GM10266 (cell line): ENCODE results near the gene OR13J1.

Experiments
- DNase-seq: peaks from one replicate; pipeline ENCODE4 v3.0.0; 2012; ENCODE audit errors: extremely low spot score
- CTCF ChIP-seq: IDR thresholded peaks from 2 replicates; pipeline ENCODE4 v1.5.1; 2012; ENCODE audit warnings: mild to moderate bottlenecking, low read depth; ENCODE audit not compliant: control insufficient read depth, insufficient read depth; ENCODE audit errors: missing control alignments

The OR13J1 gene

GRCh38 chr9:35856882-35857281, 13.3 kb downstream of the OR13J1 start:
- DNase-seq, result no peak
- TF ChIP-seq CTCF, result no peak

- no peak for TF ChIP-seq CTCF
- no peak for DNase-seq
These were observed 14.0 kb downstream of the OR13J1 start for GRCh38 chr9:35856206-35856605.

GRCh38 chr9:35854091-35854762, 16.0 kb downstream of the OR13J1 start:
- no peak for TF ChIP-seq CTCF
- no peak for DNase-seq

- TF ChIP-seq CTCF, result no peak
- DNase-seq, result no peak
These were observed 17.0 kb downstream of the OR13J1 start for GRCh38 chr9:35852876-35853865.

GRCh38 chr9:35852267-35852815, 17.9 kb downstream of the OR13J1 start:
- DNase-seq, result no peak
- no peak for TF ChIP-seq CTCF

DNA sequence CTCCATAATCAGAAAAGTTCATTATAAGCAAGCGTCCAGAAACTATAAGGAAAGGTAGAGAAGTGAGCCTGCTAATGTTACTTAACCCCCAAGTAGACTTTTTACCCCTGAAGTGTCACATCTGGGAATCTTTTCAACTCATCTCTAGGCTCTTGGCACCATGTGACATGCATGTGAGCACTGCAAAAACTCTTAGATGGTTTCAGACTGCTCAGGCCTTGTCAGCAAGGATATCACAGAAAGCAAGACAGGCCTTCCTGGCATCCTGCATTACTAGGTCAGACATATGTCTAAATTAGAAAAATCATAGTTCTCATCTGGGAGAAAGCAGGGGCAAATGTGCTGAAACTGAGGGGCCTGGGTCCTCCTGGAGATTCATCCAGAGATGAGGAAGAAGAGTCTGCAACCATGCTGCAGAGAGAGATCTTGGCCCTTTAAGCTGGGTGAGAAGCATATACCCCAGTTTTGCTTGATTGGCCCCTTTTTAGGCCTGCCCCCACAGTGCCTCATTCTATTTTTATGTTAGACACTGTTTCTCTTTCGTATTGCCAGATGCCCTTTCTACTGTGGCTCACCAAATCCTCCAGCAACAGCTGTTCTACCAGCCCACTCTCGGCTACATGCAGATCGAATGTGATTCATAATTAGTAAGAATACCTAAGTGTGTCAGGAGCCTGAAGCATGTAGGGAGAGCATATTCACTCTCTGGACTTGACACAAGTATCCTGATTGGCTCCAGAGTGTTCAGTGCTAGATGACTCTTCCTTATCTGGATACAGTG, 22.2 kb downstream of the OR13J1 start:
- peak; percentile 89 for DNase-seq
- TF ChIP-seq CTCF, result no peak
